Superior temporal gyrus (tissue), 1 donor: ENCODE results near the gene EIF4B.
A peak's percentile ranks its signal among the peaks of the same experiment; 100 is the strongest.
"Not testable (repeated sequence)": the region's sequence is repeated elsewhere in the genome, so short reads cannot be mapped to it uniquely, and the experiment has no call there.

Source experiments
- DNase-seq: peaks from one replicate; pipeline ENCODE4 v3.0.0-alpha.2; 2016; ENCODE audit errors: extremely low spot score

Gene EIF4B, protein sequence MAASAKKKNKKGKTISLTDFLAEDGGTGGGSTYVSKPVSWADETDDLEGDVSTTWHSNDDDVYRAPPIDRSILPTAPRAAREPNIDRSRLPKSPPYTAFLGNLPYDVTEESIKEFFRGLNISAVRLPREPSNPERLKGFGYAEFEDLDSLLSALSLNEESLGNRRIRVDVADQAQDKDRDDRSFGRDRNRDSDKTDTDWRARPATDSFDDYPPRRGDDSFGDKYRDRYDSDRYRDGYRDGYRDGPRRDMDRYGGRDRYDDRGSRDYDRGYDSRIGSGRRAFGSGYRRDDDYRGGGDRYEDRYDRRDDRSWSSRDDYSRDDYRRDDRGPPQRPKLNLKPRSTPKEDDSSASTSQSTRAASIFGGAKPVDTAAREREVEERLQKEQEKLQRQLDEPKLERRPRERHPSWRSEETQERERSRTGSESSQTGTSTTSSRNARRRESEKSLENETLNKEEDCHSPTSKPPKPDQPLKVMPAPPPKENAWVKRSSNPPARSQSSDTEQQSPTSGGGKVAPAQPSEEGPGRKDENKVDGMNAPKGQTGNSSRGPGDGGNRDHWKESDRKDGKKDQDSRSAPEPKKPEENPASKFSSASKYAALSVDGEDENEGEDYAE

GRCh38 chr12:53005986-53006809 is at the start of gene EIF4B:
TSS of gene EIF4B (plus strand) at chr12:53006456. CDS start at chr12:53006484, 28 bp downstream.
- DNase-seq: peak; percentile 98

- no peak for DNase-seq
These were observed 49.3 kb upstream of the EIF4B start for GRCh38 chr12:52956987-52957386.

- no peak for DNase-seq
These were observed 41.5 kb upstream of the EIF4B start for GRCh38 chr12:52964556-52965336.

GRCh38 chr12:52965337-52965731 is 40.9 kb upstream of the EIF4B start:
- no peak for DNase-seq

GRCh38 chr12:52969166-52969795 is 37.0 kb upstream of the EIF4B start:
- DNase-seq: no peak

GRCh38 chr12:52969828-52970569 is 36.3 kb upstream of the EIF4B start:
- DNase-seq: no peak

DNA sequence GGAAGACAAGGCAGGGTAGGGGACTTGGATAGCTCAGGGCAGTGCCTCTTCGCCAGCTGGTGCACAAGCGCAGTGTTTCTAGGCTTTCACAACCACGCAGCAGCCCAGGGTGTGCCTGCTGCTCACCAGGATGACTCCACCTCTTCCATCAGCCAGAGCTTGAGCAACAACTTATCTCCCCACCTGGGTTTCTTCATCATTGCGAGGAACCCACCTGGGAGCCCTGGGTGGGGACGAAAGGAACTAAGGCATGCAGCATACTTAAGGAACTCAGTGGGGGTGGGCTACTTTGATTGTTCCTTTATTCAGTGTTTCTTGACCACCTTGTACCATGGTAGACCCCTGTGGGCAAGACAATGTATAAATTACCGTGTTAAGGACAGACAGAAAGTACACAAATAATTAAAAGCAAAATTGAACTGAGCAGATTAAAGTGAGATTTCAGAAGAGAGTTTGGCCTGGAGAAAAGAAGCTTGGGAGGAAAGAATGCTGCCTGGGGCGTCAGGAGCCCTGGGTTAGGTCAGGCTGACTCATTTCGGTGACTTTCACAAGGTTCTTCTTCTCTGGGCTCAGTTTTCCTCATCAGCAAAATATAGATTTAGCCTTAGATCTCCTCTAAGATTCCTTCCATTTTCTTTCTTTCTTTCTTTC is 34.5 kb upstream of the EIF4B start:
- DNase-seq: no peak

GRCh38 chr12:52975204-52975603 is 31.1 kb upstream of the EIF4B start:
- no peak for DNase-seq

DNA sequence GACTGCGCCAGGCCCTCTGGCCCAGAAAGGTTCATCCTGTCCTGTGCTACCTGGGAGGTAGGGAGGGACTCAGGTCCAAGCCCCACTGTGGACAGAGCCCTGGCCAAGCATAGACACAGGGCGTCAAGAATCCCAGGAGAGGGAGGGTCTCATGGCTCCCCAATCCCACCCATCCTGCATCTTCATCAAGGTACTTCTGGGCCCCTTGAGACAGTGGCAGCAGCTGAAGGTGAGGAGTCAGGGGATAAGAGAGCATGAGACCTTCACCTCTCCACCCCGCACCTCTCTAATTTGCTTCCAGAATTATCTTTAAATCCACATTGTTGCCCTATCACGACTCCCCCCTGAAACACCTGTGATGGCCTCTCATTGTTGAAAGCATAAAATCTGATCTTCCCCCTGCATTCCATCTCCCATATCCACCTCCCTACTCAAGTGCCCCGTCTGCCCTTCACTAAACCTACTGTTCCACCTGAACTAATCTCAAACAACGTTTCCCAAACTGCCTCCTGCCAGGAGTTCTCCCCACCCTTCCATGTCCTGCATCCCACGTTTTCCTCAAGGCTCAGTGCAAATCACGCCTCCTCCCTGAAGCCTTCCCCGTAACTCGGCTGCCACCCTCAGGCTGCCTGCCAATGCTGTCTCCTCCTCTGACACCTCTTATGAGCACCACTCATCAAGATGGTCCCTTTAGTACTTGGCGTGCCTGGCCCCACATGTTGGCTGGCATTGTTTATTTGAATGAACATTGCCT is 30.3 kb upstream of the EIF4B start:
- DNase-seq: peak; percentile 16

DNA sequence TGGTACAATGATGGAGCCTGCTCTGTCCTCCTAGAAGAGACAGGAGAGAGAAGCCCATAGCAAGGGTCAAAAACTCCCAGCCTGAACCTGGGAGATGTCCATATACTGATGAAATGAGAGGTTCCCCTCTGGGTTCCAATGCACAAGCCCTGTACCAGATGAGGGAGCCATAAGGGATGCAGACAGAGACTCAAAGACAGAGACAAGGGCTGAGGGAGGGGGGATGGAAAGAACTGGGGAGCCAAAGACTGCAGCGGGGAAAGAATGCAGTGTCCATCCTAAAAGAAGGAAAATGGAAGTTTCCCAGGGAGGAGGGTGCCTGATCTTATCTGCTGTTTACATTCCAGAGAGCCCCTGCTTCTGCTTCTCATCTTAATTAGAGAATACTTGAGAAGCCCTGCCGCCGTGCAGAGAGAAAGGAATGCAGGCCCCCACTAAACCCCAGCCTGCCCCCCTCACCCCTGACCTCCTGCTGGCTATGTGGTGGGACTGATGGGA is 29.6 kb upstream of the EIF4B start:
- no peak for DNase-seq

DNA sequence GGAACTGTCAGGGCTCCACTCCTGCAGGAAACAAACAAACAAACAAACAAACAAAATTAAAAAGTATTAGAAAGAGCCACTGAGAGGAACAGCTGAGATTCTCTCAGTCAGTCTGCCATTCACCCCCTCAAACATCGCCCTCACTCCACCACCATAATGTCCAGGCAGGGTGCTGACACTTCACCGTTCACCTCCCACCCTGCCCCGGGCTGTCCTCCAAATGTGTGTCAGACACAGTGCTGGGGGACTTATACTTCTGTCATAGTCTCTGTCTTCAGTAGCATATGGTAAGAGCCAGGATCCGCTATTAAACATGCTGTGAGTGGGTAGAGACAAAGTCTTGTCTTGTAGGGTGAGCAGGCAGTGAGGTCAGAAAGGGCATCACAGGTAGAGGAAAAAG is 29.1 kb upstream of the EIF4B start:
- DNase-seq: no peak

DNA sequence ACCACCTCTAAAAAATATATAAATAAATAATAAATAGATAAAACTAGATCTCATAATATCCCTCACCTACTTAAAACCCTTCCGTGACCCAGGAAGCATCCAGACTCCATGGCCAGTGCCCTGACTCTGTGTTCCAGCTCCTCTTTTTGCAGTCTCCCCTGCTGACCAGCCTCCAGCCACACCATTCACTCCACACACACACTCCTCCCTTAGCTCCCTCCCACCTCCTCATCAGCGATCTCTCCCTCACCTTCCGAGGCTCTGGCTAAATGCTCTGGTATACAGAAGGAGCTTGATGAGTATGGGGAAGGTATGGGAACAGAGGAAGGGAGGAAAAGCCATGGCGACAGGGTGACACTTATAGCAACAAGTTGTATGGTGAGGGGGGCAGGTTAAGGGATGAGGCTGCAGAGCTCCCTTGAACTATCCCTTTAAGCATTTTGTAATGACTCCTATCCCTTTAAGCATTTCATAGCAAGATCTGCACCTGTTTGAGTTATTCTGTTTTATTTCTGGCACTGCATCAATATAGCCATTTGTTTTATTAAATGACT is 26.1 kb upstream of the EIF4B start:
- no peak for DNase-seq

- DNase-seq: peak; percentile 96
These were observed 25.4 kb upstream of the EIF4B start for GRCh38 chr12:52980650-52981423.

- no peak for DNase-seq
These were observed 22.1 kb upstream of the EIF4B start for GRCh38 chr12:52984136-52984535.

DNA sequence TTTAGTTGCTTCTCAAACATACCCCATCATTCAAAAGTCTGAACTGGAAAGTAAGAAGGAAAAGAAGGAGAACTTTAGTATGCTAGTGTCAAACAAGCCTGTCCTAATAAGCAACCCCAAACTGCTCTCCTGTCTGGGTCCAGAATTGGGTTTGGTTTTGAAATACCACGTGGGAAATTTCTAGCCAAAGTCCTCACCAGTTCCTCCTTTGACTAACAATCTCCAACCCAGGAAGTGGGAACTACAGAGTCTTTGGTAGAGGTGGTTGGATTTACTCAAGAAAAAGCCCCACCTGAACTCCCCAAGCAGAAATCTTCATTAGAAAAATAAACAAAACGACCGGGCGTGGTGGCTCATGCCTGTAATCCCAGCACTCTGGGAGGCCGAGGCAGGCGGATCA is 17.4 kb upstream of the EIF4B start:
- no peak for DNase-seq

DNA sequence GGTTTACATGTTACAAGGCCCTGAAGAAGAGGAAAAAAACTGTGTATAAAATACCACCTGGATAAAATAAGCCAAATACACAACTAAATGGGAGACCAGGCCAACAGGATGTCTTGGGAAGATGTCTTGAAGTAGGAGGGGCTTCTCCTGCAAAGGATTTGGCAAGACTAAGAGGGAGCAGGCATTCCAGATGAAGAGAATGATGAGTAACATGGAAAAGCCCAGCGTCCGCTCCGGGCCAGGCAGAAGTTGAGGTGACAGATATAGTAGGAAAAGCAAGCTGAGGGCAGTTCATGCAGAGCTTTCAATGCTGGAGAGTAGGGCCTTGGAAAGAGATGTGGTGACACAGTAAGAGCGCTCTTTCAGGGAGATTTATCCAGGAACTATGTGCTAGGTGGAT is 16.1 kb upstream of the EIF4B start:
- DNase-seq: no peak

DNA sequence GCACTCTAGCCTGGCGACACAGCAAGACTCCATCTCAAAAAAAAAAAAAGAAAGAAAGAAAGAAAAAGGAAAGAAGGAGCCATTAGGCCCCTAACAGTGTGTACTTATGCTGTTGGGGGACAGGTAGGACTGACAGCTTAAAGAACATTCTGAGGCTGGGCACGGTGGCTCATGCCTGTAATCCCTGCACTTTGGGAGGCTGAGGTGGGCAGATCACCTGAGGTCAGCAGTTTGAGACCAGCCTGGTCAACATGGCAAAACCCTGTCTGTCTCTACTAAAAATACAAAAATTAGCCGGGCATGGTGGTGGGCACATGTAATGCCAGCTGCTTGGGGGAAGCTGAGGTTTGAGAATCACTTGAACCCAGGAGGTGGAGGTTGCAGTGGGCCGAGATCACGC is 14.0 kb upstream of the EIF4B start:
- DNase-seq: not testable (repeated sequence)
